Fibroblast of skin of back (primary cell): ENCODE data around the gene RAD51.

Experiments used
- DNase-seq: peaks from one replicate; pipeline ENCODE4 v3.0.0-alpha.2; 2013

RAD51 gene

DNA sequence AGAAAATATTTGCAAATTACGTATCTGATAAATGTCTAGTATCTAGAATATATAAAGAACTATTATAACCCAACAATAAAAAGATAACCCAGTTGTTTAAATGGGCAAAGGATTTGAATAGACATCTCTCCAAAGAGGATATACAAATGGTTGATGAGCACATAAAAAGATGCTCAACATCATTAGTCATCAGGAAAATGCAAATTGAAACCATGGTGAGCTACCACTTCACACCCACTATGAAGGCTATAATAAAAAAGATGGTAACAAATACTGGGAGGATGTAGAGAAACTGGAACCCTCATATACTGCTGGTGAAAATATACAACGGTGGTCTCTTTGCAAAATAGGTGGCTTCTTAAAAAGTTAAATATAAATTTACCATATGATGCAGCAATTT, 28.0 kb downstream of the RAD51 start:
- DNase-seq = no peak

DNA sequence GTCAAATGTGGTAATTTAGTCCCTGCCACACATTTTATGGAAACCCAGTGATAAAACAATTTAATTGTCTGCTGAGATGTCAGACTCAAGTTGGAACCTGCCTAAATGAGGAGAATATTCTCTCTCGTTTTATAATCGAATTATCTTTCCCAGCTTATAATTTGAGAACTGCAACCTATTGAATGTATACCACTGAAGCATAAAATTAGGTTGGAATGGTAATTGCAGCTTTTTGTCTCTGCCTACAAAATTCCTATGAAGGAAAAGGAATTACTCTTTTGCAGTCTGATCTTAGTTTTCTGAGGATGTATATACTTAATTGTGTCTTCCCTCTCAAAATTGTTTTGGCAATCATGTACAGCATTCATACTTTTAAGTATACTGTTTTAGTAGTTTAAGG, 28.9 kb downstream of the RAD51 start:
- no peak for DNase-seq

DNA sequence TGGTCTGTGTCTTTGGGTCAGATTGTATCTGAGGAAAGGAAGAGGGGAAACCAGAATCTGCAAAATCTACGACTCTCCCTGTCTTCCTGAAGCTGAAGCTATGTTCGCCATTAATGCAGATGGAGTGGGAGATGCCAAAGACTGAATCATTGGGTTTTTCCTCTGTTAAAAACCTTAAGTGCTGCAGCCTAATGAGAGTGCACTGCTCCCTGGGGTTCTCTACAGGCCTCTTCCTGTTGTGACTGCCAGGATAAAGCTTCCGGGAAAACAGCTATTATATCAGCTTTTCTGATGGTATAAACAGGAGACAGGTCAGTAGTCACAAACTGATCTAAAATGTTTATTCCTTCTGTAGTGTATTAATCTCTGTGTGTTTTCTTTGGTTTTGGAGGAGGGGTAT, 36.1 kb downstream of the RAD51 start:
- DNase-seq = no peak

DNA sequence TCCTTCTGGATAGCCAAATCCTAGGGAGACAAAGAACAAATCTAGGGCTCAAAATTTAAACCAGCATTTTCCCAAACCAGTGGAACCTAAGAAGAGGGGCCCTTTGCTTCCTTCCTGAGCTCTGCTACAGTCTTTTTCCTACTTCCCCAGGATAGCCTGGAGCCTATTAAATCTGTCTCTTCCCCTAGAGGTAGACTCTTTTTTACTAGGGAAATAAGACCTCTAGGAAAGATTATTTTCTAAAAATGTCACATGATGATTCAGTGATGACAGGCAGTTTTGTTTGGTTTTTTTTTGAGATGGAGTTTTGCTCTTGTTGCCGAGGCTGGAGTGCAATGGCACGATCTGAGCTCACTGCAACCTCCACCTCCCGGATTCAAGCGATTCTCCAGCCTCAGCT, 41.6 kb downstream of the RAD51 start:
- DNase-seq = no peak

DNA sequence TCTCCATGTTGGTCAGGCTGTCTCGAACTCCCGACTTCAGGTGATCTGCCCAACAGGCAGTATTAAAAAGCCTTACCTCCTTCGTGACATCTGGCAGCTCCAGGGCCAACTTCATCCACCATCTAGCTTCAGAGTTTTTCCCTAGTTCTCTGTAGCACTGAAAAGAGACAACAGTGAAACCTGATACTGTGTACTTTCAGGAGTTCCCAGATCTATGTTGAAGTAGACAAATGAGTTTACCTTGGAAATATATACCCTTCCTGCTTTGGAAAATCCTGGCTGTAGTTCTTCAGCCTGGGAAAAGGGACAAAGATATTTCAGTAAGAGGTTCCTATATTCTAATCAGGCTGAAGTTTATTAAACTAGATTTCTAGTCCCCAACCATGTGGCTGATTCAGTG, 42.1 kb downstream of the RAD51 start:
- DNase-seq = no peak

DNA sequence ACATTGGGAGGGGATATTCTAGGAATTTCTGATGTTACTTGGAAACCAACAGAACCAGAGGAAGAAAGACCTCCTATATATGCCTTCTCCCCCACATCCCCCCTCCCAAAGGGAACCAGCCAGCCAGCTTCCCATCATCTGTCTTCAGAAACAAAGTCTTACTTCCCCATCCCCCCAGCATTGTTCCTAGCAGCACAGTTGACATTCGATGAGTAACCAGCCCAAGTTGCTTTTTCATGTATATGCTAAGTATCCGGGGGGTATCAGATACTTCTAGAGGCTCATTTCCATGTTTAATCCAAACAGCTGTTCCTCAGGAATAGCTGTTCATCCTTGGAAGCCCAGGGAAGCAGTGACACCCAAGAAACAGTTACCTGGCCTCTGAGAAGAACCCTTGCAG, 44.1 kb downstream of the RAD51 start:
- DNase-seq = no peak

DNA sequence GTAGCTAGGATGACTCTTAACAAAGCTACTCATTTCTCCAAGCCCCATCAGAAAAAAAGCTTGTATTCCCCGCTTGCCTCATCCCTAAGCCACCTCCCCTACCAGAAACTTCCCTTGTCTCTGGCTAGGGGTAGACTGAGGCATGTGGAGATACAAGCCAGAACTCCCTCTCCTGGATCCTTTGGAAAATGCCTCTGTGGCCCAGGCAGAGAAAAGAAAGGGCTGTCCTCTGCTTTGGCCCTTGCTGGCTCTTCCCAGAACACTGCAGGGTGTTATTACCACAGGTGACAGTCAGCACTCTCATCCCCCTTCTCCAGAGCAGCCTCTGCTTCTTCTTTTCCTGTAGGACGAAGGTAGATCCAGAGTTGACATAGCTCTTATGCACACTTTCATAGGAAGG, 44.9 kb downstream of the RAD51 start:
- DNase-seq = no peak

DNA sequence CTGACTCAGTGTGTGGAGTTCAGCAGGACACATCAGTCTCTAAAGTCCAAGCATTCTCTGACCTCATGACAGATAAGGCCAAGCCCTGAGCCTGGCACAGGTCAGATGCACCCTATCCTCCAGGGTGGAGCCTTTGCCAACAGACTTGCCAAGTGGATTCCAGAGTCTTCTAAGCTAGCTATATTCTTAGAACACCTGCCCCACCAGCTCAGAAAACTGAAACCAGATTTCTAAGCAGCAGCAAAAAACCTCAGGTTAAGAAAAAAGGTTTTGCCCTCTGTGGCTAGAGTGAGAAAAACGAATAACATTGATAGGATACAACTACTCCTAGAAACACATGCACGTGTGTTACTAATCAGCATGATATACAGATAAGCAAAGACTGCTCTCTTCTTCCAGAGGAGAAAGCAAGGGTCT, 48.5 kb downstream of the RAD51 start:
- DNase-seq = no peak

DNA sequence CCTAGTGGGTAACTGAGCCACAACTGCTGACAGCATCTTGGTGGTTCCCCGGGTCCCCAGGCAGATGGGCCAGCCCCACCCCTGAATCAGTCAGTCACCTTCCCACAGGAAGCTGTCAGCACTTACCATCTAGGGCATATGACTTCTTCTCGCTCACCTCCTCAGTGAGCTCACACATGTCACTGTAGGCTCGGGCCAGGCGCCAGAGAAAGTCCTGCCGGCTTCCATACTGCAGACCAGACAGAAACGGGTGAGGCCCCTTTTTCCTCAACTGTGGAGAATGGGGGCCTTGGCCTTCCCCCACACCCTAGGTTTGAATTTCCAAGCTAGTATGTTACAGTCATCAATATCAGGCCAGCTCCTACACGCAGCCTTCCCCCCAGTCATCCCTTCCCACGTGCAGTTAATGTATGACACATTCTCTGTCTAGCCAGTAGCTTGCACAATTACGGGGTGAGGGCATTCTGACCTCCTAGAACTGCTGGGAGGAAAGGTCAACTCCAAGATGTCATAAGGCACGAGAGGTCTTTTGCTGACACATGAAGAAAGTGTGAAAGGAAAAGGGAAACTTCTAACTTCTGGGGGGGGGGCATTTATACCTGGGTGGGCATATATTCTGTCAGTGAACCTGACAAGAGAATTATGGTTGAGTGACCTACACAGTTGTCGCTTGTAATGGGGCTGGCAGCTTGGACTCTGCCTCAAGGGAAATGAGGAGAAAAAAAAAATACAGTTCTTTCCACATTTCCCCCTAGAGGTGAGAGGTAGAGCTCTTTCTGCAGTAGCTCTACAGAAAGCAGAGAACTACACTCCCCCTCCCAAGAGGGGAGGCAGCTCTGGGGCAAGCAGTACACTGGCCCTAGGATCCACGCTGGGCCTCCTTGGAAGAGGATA, 49.2 kb downstream of the RAD51 start:
- peak; percentile 50 for DNase-seq

DNA sequence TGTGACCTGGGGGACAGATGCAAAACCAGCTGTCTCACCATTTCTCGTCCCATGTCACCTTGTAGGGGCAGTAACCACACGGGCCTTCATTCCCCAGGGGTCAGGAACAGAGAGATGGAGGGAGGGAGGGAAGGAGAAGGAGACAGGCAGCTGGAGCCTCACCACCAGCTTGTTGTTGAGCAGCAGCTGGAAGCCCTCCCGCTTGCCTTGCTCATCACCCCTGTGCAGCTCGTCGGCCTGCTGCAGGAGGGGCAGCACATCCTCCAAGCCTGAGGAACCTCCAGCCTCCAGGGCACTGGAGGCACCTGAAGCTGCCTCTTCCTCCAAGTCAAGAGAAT, 49.8 kb downstream of the RAD51 start:
- no peak for DNase-seq

DNA sequence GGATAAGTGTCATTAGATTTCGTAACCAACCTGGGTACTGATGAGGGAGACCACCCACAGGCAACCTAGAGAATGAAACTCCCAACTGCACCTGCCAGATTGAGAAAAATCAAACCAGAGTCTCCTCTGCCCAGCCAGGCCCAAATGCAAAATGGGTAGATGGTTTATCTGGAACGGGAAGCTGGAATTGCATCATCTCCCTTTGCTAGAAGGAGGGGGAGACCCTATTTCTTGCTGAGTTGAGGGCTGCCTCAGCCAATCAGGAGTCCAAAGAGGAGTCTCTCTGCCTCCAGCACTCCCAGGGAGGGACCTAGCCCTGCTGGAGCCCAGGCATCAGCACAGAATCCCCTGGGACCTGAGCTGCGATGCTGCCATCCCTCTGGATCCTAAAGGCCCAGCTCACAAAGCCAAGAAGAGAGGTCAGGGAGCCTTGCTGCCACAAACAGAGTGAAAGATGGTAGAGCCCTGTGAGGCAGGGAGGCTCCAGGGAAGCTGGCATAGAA, 52.0 kb downstream of the RAD51 start:
- peak; percentile 64 for DNase-seq

DNA sequence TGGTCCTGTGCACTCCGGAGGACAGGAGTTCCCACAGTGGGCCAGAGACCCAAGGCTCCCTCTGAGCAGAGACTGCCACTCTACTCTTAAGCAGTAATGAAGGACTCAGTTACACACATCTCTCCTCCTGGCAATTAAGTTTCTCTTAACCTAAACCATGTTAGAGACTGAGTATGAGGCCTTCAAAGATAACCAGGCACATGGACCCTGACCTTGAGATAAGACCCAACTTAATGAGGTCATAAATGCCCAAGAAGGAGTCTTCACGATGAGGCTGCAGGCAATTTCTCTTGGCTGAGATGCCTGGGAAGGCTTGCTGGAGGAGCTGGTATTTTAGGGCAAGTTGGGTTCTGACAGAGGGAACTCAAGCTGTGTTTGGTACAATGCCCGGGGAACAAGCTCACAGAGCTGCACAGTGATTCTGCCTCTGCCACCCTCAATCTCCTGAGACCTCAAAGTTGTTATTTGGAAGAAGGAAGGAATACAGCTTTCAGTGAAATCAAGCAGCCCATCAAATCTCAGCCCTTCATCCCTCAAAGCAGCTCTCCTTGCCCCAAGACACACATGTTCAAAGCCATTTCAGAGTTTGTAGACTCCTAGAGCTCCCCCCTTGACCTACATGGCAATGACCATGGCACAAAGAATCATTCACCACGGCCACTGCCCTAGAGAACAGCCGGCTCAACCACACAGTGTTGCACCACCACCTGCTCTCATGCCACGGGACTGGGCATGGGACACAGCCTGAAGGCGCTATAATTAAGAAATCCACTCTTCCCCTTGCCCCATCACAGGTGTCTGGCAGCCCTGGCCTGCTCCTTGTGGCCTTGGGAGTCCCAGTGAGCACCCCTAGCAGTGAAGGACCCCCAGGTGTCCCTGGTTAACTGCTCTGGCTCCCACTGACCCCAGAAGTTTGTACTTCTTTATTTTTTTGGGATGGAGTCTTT, 53.0 kb downstream of the RAD51 start:
- DNase-seq = no peak

DNA sequence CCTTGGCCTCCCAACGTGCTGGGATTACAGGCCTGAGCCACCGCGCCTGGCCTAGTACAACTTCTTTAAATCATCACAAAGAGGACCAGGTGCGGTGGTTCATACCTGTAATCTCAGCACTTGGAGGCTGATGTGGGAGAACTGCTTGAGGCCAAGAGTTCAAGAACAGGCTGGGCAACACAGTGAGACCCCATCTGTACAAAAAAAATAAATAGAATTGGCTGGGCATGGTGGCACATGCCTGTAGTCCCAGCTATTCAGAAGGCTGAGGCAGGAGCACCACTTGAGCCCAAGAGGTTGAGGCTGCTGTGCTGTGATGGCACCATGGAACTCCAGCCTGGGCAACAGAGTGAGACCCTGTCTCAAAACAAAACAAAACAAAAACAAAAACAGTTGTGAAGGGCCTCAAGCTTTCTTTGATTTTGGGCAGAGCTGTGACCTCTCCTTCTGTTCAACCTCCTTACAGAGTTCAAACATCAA, 54.2 kb downstream of the RAD51 start:
- DNase-seq = no peak

DNA sequence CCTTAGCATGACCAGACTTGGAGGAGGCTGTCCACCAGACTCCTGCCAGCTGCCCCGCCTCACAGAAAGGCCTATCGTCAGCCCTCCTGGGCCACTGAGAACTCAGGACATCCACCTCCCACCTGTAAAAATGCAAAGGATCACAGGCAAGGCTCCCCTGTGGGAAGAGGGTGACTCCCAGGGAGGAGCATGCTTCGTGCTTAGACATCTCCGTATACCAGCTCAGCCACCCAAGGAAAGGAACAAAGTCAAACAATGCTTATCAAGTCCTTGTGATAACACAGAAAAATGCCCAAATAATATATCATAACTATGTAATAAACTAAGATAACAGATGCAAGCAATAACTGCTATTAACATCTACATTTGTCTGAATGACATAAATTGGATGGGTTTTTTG, 55.9 kb downstream of the RAD51 start:
- DNase-seq = no peak

DNA sequence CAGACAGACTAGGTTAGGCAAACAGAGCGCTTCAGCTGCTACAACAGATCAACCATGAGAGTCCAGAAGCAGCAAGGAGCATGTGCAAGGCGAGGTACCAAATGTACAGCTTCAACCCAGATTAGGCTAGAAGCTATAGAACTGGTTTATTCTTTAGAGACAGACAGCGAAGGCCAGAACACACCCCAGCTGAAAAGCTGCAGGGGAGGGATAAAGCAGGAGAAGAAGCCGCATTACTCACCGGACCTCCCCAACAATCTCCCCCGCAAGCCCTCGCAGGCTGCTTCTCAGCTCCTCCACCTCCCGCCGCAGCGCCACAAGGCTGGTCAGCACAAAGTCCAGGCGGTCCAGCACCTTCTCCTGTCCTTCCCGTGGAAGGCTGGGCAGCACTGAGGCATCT, 56.8 kb downstream of the RAD51 start:
- DNase-seq = no peak

DNA sequence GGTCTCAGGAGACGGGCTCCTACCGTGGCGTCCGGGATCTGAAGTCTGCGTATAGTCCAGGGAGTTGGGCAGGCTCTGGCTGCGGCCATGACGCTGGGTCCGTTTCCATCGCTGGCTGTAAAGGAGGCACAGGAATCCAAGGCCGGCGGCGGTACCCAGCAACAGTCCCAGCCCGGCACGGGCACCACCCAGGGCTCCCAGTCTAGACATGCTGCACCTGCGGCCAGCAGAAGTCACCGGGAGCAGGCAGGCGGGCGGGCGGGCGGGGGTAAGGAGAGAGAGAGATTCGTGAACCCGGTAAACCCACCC, 59.6 kb downstream of the RAD51 start:
- DNase-seq = no peak

DNA sequence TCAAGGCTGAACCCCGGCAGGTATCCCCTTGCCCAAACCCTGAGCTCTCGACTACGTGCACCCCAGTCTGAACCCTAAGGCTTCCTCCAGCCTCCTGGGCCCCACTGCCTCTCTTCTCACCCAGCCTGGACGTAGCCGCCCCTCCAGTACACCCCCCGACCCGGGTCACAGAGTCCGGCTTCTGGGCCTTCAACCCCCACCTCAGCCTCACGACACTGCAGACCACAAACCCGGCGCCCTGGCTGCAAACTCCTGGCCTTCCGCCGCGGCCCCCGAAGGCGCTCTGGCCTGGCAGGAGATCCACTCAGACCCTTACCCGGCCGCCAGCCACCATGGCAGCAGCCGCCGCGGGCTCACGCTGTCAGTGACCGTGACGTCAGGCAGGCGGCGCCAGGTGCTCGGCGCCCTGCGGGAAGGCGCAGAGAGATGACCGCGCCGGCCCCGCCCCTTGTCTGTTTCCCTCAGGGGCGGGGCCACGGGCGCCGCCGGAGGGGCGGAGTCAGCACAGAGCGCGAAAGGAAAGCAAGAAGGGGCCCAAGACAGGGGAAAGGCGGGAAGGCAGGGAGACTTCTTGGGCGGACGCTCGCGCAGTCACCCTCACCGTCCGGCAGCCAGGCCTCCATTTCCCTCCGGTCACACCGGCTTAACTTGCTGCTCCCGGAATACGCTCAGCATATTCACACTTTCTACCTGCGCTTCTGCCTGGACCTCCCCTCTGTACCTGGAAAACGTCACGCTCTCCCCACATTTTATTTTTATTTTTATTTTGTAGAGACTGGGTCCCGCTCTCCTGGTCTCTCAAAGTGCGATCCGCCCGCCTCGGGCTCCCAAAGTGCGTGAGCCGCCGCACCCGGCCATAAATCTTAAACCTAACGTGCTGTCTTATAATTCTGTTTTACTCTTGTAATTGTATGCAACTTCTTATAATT, 60.2 kb downstream of the RAD51 start, which contains the start of gene RMDN3:
Gene RMDN3 (minus strand): TSS at position 372 of the 929 bp plus-strand sequence. CDS start 471 bp downstream, outside the sequence.
- DNase-seq = peak; percentile 91

DNA sequence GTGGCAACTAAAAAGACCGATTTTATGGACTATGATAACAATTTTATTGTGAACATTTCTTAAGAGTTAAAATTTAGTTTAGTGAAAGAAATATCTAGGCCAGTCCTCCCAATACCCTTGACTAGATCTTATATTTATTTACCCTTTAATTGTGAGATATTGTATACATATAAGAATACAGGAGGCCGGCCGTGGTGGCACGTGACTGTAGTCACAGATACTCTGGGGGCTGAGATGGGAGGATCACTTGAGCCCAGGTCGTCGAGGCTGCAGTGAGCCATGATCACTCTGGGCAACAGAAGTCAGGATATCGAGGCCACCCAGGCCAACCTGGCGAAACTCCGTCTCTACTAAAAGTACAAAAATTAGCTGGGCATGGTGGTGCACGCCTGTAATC, 60.8 kb downstream of the RAD51 start:
- DNase-seq = no peak

DNA sequence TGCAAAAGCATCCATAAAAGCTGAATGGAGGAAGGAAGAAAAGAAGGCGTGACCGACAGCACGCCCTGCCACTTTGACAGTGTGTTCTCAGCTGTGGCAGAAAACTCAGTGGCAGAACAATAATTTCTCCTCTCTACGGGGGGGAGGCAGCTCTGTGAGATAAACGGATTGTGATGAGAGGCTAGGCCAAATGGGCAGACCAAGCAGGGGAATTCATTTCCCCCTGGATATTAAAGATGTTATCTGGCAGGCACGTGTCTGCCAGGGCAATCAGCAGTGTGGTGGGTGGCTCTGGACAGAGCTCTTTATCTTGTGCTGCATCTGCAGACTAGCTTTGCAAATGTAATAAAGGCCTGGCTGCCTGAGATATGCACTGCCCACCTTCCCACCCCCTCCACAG, 62.0 kb downstream of the RAD51 start:
- DNase-seq = no peak

DNA sequence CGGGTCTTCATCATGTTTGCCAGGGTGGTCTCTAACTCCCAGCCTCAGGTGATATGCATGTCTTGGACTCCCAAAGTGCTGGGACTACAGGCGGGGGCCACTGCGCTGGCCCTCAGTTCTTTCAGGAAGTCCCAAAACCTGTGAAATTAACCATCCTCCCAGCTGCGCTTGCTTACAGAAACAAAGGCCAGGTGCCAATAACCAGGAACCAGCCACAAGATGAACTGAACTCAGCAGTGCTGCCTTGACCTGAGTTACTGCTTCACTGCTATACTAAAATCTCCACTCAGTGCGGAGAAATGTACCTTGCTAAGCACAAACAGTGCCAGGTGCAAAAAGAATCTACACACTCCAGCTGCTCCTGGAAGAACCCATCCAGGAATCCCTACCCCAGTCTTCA, 65.0 kb downstream of the RAD51 start:
- DNase-seq = no peak

DNA sequence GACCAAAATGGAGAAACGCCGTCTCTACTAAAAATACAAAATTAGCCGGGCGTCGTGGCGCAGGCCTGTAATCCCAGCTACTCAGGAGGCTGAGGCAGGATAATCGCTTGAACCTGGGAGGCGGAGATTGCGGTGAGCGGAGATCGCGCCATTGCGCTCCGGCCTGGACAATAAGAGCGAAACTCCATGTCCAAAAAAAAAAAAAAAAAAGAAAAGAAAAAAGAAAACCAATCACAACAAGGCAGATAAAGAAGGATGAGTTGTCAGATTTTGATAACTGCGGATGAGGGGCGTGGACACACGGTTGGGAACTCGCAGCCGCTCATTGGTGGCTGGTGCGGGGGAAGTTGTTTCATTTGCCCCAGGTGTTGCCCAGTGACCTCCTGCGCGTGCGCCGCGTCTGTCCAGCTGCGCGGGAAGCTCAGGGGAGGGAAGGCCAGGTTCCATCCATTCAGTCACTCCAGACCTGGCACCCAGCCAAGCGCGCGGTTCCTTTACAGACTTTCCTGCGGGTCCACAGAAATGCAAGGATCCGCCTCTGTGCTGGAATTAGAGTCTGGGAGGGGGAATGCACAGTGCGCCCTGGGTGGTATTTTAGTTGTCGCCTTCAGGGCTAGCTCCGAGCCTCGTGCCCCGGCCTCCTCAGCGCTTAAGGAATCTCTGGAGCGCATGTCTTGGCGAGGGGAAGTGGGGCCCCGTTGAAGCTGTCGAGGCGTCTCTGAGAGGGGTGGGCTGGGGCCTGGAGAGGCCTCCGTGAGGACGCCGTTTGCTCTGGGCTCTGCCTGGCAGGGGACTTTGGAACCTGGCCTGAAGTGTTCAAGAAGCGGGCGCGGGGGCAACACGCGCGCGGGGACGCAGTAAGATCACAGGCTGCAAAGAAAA, 68.2 kb downstream of the RAD51 start:
- DNase-seq = peak; percentile 78
